Thyroid gland (tissue), 4 donors: ENCODE measurements around the gene ARL6IP6. TPM values are rescaled to one million over a fixed set of nuclear protein-coding genes. Genes with fewer than 3 reads are reported as not detected.

Experiments
- DNase-seq, 2 donors: peaks; one replicate each; pipeline ENCODE4 v3.0.0-alpha.2; 2019
- H3K27ac ChIP-seq, 3 donors: fragments of 200-600 bp; sonication (generic); 1 replicate in 2 of 3; 2 replicates in 1 of 3; pipeline ENCODE4 v1.5.1; 2016 to 2019; ENCODE audit warnings: mild to moderate bottlenecking in 1 of 3, moderate library complexity in 1 of 3
- H3K27me3 ChIP-seq: fragments of 200-600 bp; sonication (generic); one replicate; pipeline ENCODE4 v1.5.1; 2019
- H3K36me3 ChIP-seq, 2 donors: fragments of 200-600 bp; sonication (generic); one replicate each; pipeline ENCODE4 v1.5.1; 2016 to 2019
- H3K4me1 ChIP-seq, 2 donors: fragments of 200-600 bp; sonication (generic); one replicate each; pipeline ENCODE4 v1.5.1; 2017 to 2019
- H3K4me3 ChIP-seq, 3 donors: fragments of 200-600 bp; sonication (generic); replicated peaks in 1 of 3; 1 replicate in 2 of 3; 2 replicates in 1 of 3; pipeline ENCODE4 v1.5.1; 2016; ENCODE audit warnings: mild to moderate bottlenecking in 1 of 3
- H3K9me3 ChIP-seq: fragments of 200-600 bp; sonication (generic); one replicate; pipeline ENCODE4 v1.5.1; 2017
- CTCF ChIP-seq, 6 experiments: fragments of 200-600 bp in 3 of 6; fragments of 450-650 bp in 3 of 6; sonication (generic) in 3 of 6; IDR thresholded peaks; one replicate each; pipeline ENCODE4 v1.5.1; 2016 to 2019; ENCODE audit warnings: antibody characterized with exemption in 6 of 6, mild to moderate bottlenecking in 2 of 6, inconsistent platforms in 1 of 6, moderate library complexity in 1 of 6
- POLR2A ChIP-seq, 2 donors: fragments of 450-650 bp; IDR thresholded peaks; one replicate each; pipeline ENCODE4 v1.6.1; 2017; ENCODE audit warnings: antibody characterized with exemption in 2 of 2, mild to moderate bottlenecking in 2 of 2, moderate library complexity in 1 of 2
- WGBS, 2 donors: methylation state at CpG; one replicate each; pipeline ENCODE4 v1.1.5; 2017; 5-methylcytosine and 5-hydroxymethylcytosine counted together
- intact Hi-C: fragments of 100-400 bp; cut with DNase I; formaldehyde crosslinking; loops from one replicate; pipeline ENCODE4 v1.15.1; 2023
- total RNA-seq, 4 donors: library from RNA; depleted of rRNA; stranded (reverse); fragments of >200 nt; gene quantifications; one replicate each; pipeline ENCODE4 v1.2.3, GENCODE V29; 2016

The ARL6IP6 gene
- total RNA-seq, 4 donors from 2014 or later: 12.4 to 19.9 (median 14.0) TPM

- Histone ChIP-seq H3K4me3 (no peak overlapping the region), H3K27ac (no peak overlapping the region), H3K4me1 (no peaks in the 10 kb centered on the region), H3K9me3 (no peaks in the 10 kb centered on the region), H3K36me3 (no peaks in the 10 kb centered on the region), H3K27me3 (no peaks in the 10 kb centered on the region)
- no peak for DNase-seq
- WGBS, 2 donors: 96% methylated on average over 1 of the region's 1 CpG
- intact Hi-C loops: no loop called here
- no peak for TF ChIP-seq CTCF (IDR thresholded peaks at IDR 0.05)
- no peak for TF ChIP-seq POLR2A (IDR thresholded peaks at IDR 0.05)
These were observed 21.9 kb upstream of the ARL6IP6 start for GRCh38 chr2:152696476-152696875.

- Histone ChIP-seq H3K36me3 (no peaks in the 10 kb centered on the region), H3K4me1 (no peaks in the 10 kb centered on the region), H3K4me3 (no peak overlapping the region), H3K9me3 (no peaks in the 10 kb centered on the region), H3K27me3 (no peaks in the 10 kb centered on the region), H3K27ac (no peak overlapping the region)
- 98% methylated on average over 7 of the region's 7 CpGs for WGBS, 2 donors
- DNase-seq: no peak
- TF ChIP-seq POLR2A (IDR thresholded peaks at IDR 0.05): no peak
- no peak for TF ChIP-seq CTCF (IDR thresholded peaks at IDR 0.05)
- intact Hi-C loops: no loop called here
These were observed 17.2 kb upstream of the ARL6IP6 start for GRCh38 chr2:152701198-152701597.

GRCh38 chr2:152706477-152707021, 11.9 kb upstream of the ARL6IP6 start:
- H3K4me1 ChIP-seq: no peaks in the 10 kb centered on the region
- no peak overlapping the region for H3K4me3 ChIP-seq
- no peak for TF ChIP-seq POLR2A (IDR thresholded peaks at IDR 0.05)
- no peak for TF ChIP-seq CTCF (IDR thresholded peaks at IDR 0.05)
- H3K27ac ChIP-seq: no peak overlapping the region
- intact Hi-C loops: no loop called here
- no peak for DNase-seq
- H3K36me3 ChIP-seq: peaks cover 0 to 6% of the 10 kb centered on the region in 2 donors
- no peaks in the 10 kb centered on the region for H3K9me3 ChIP-seq
- H3K27me3 ChIP-seq: no peaks in the 10 kb centered on the region
- WGBS, 2 donors: 97% methylated on average over 4 of the region's 4 CpGs

DNA sequence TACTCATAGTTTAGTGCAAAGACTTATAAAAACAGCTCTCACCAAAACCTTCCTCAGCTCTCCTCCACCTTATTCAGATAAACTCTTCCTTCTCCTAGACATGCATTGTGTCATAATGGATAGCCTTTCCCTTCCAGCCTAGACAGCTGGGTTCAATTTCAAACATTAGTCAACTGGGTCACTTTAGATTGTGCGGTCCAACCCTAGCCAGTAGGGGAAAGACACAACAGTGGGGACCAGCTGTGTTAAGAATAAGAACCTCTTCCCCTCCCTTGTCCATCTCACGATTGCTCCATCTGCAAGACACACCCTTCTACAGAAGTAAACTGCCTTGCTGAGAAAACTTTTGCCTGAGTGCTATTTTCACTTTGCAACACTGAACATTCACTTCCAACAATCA, 9.7 kb upstream of the ARL6IP6 start:
- 96 to 100% methylated on average over 2 of the region's 2 CpGs for WGBS, 2 donors
- H3K27me3 ChIP-seq: no peaks in the 10 kb centered on the region
- intact Hi-C loops: no loop called here
- H3K27ac ChIP-seq: no peak overlapping the region
- no peaks in the 10 kb centered on the region for H3K9me3 ChIP-seq
- no peak for TF ChIP-seq CTCF (IDR thresholded peaks at IDR 0.05)
- TF ChIP-seq POLR2A (IDR thresholded peaks at IDR 0.05): no peak
- DNase-seq: no peak
- H3K4me3 ChIP-seq: no peak overlapping the region
- H3K36me3 ChIP-seq: peaks cover 5 to 6% of the 10 kb centered on the region in 2 donors
- no peaks in the 10 kb centered on the region for H3K4me1 ChIP-seq

DNA sequence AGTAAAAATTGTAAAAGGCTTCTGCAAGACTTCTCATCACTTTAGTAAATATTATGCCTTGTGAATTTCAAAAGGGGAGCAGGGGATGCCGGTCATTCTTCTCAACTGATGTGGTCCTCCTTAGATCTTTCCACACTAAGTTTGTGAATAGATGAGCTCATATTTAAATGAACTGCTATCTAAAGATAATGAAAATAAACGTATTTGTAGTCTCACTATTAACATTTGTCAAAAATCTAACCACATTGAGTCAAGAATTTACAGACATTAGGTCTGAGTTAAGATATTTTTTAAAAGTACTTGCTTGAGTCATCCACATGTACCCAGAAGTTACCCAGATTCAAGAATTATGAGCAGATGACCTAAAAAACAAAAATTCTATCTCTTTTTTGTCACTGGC, 7.7 kb upstream of the ARL6IP6 start:
- Histone ChIP-seq H3K27ac (no peak overlapping the region), H3K36me3 (peaks cover 5 to 6% of the 10 kb centered on the region in 2 donors), H3K4me1 (peaks cover under 1 to 6% of the 10 kb centered on the region in 2 donors), H3K9me3 (no peaks in the 10 kb centered on the region), H3K27me3 (no peaks in the 10 kb centered on the region), H3K4me3 (no peak overlapping the region)
- WGBS, 2 donors: 91 to 93% methylated on average over 2 of the region's 2 CpGs
- DNase-seq: no peak
- intact Hi-C loops: loop anchor here (10.0 kb wide), 1 partner anchor 536 kb away; the partner anchor contains the start of gene STAM2
- TF ChIP-seq POLR2A (IDR thresholded peaks at IDR 0.05) (no peak), CTCF (IDR thresholded peaks at IDR 0.05) (no peak)
